ENCODE results near the gene SURF4. TPM values are rescaled to one million over a fixed set of nuclear protein-coding genes. Genes with fewer than 3 reads are reported as not detected.

The SURF4 gene
- total RNA-seq, 2 donors from 2014 or later = 178 to 187 TPM

DNA sequence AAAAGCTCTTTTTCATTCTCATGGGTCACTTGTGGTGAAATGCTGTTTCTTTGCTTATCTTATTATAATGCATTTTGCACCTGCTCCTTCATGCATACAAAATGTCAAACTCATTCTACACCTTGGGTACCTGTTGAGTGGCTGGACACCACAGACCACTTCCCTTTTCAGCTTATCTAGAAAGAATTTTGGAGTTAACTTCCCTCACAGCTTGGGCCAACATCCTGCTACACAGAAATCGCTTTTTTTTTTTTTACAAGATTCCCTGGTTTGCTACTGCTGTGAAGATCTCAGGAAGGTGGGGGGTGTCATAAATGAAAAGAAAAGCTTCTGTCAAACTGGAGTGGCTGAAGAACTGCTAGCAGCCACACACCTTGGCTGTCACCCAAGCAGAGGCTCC lies 39.3 kb upstream of the SURF4 start:
- Mint-ChIP-seq H3K36me3 (ENCODE audit: low read depth) (peaks cover 51% of the 10 kb centered on the region), H3K4me1 (peaks cover 7% of the 10 kb centered on the region), H3K27ac (no peak overlapping the region), H3K27me3 (ENCODE audit: insufficient read depth) (no peaks in the 10 kb centered on the region), H3K9me3 (peaks cover 15% of the 10 kb centered on the region), H3K4me3 (no peak overlapping the region)
- no peak overlapping the region for H3K4me3 ChIP-seq (ENCODE audit: low read length)
- peaks cover 2% of the 10 kb centered on the region for H3K4me1 ChIP-seq (ENCODE audit: control insufficient read depth, insufficient read depth, low read length)
- no peak for DNase-seq
- no peak overlapping the region for H3K27ac ChIP-seq (ENCODE audit: low read depth, low read length)
- 100% methylated on average over 1 of the region's 1 CpG; no CpG with 5 or more reads in 1 of the 2 experiments for WGBS, 2 experiments (ENCODE audit: insufficient coverage in 1 of 2, insufficient read length in 1 of 2)
- no peak overlapping the region for H3K9ac ChIP-seq (ENCODE audit: extremely low read depth, low read length, poor library complexity, severe bottlenecking)
- peaks cover 9% of the 10 kb centered on the region for H3K9me3 ChIP-seq (ENCODE audit: control insufficient read depth, low read length)
- peaks cover 47% of the 10 kb centered on the region for H3K36me3 ChIP-seq (ENCODE audit: control insufficient read depth, insufficient read depth, low read length)
- no peaks in the 10 kb centered on the region for H3K27me3 ChIP-seq (ENCODE audit: control insufficient read depth, insufficient read depth, low read length, poor library complexity, severe bottlenecking)
- TF ChIP-seq, protein P1, sequence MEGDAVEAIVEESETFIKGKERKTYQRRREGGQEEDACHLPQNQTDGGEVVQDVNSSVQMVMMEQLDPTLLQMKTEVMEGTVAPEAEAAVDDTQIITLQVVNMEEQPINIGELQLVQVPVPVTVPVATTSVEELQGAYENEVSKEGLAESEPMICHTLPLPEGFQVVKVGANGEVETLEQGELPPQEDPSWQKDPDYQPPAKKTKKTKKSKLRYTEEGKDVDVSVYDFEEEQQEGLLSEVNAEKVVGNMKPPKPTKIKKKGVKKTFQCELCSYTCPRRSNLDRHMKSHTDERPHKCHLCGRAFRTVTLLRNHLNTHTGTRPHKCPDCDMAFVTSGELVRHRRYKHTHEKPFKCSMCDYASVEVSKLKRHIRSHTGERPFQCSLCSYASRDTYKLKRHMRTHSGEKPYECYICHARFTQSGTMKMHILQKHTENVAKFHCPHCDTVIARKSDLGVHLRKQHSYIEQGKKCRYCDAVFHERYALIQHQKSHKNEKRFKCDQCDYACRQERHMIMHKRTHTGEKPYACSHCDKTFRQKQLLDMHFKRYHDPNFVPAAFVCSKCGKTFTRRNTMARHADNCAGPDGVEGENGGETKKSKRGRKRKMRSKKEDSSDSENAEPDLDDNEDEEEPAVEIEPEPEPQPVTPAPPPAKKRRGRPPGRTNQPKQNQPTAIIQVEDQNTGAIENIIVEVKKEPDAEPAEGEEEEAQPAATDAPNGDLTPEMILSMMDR (conservative IDR thresholded peaks at IDR 0.05) = no peak

DNA sequence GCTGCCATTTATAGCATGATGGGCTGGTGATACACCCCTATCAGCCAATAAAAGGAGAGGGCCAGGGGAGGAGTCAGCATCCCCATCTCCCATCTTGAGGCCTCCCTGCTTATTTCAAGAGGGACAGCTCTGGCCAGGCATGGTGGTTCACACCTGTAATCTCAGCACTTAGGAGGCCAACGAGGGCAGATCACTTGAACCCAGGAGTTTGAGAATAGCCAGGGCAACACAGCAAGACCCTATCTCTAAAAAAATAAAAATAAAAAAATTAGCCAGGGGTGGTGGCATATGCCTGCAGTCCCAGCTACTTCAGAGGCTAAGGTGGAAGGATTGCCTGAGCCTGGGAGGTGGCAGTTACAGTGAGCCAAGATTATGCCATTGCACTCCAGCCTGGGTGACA lies 32.2 kb upstream of the SURF4 start:
- Histone ChIP-seq H3K9me3 (ENCODE audit: control insufficient read depth, low read length) (no peaks in the 10 kb centered on the region), H3K9ac (ENCODE audit: extremely low read depth, low read length, poor library complexity, severe bottlenecking) (no peak overlapping the region), H3K27me3 (ENCODE audit: control insufficient read depth, insufficient read depth, low read length, poor library complexity, severe bottlenecking) (no peaks in the 10 kb centered on the region), H3K36me3 (ENCODE audit: control insufficient read depth, insufficient read depth, low read length) (peaks cover 64% of the 10 kb centered on the region), H3K4me3 (ENCODE audit: low read length) (no peak overlapping the region), H3K27ac (ENCODE audit: low read depth, low read length) (no peak overlapping the region), H3K4me1 (ENCODE audit: control insufficient read depth, insufficient read depth, low read length) (no peaks in the 10 kb centered on the region)
- WGBS, 2 experiments (ENCODE audit: insufficient coverage in 1 of 2, insufficient read length in 1 of 2) = 90% methylated on average over 1 of the region's 1 CpG; no CpG with 5 or more reads in 1 of the 2 experiments
- no peak for DNase-seq
- no peak overlapping the region for H3K4me3 Mint-ChIP-seq
- H3K36me3 Mint-ChIP-seq (ENCODE audit: low read depth) = peaks cover 68% of the 10 kb centered on the region
- no peak overlapping the region for H3K27ac Mint-ChIP-seq
- TF ChIP-seq, protein P1 (conservative IDR thresholded peaks at IDR 0.05) = no peak
- no peaks in the 10 kb centered on the region for H3K9me3 Mint-ChIP-seq
- H3K4me1 Mint-ChIP-seq = no peaks in the 10 kb centered on the region
- no peaks in the 10 kb centered on the region for H3K27me3 Mint-ChIP-seq (ENCODE audit: insufficient read depth)

- peaks cover 56% of the 10 kb centered on the region for H3K36me3 Mint-ChIP-seq (ENCODE audit: low read depth)
- H3K9me3 Mint-ChIP-seq = no peaks in the 10 kb centered on the region
- H3K9me3 ChIP-seq (ENCODE audit: control insufficient read depth, low read length) = no peaks in the 10 kb centered on the region
- peaks cover 52% of the 10 kb centered on the region for H3K36me3 ChIP-seq (ENCODE audit: control insufficient read depth, insufficient read depth, low read length)
- H3K4me1 Mint-ChIP-seq = no peaks in the 10 kb centered on the region
- H3K4me1 ChIP-seq (ENCODE audit: control insufficient read depth, insufficient read depth, low read length) = no peaks in the 10 kb centered on the region
- H3K27me3 Mint-ChIP-seq (ENCODE audit: insufficient read depth) = no peaks in the 10 kb centered on the region
- H3K4me3 ChIP-seq (ENCODE audit: low read length) = no peak overlapping the region
- H3K27ac Mint-ChIP-seq = peak overlapping the region; percentile 74
- H3K27me3 ChIP-seq (ENCODE audit: control insufficient read depth, insufficient read depth, low read length, poor library complexity, severe bottlenecking) = no peaks in the 10 kb centered on the region
- H3K27ac ChIP-seq (ENCODE audit: low read depth, low read length) = no peak overlapping the region
- WGBS, 2 experiments (ENCODE audit: insufficient coverage in 1 of 2, insufficient read length in 1 of 2) = 69 to 71% methylated on average over 24 of the region's 24 CpGs
- no peak overlapping the region for H3K4me3 Mint-ChIP-seq
- TF ChIP-seq, protein P1 (conservative IDR thresholded peaks at IDR 0.05) = peak; percentile 98
- DNase-seq = peak; percentile 92
- no peak overlapping the region for H3K9ac ChIP-seq (ENCODE audit: extremely low read depth, low read length, poor library complexity, severe bottlenecking)
These were observed 30.8 kb upstream of the SURF4 start for GRCh38 chr9:133406480-133407307.

Data from endodermal cell (in vitro differentiated cells).